Smooth muscle cell (in vitro differentiated cells): Measurements from ENCODE around the gene ERI3. TPM values are rescaled to one million over a fixed set of nuclear protein-coding genes. Genes with fewer than 3 reads are reported as not detected.

Source experiments
- DNase-seq: peaks from one replicate; lab custom pipeline; 2025; ENCODE audit not compliant: unreplicated experiment; lab: John Stamatoyannopoulos, UW
- H2AFZ ChIP-seq: fragments of 200-600 bp; sonication (generic); 2 replicates; pipeline ENCODE4 v1.6.0; 2016; ENCODE audit warnings: antibody characterized with exemption, low read depth, mild to moderate bottlenecking
- H3F3A ChIP-seq: fragments of 200-600 bp; sonication (generic); 2 replicates; pipeline ENCODE4 v1.6.0; 2017; ENCODE audit warnings: antibody characterized with exemption, low read depth
- H3K27ac ChIP-seq: fragments of 200-600 bp; sonication (generic); 2 replicates; pipeline ENCODE4 v1.5.1; 2016; ENCODE audit warnings: low read depth, mild to moderate bottlenecking
- H3K27me3 ChIP-seq: fragments of 200-600 bp; sonication (generic); 2 replicates; pipeline ENCODE4 v1.6.1; 2016; ENCODE audit warnings: low read depth, mild to moderate bottlenecking
- H3K36me3 ChIP-seq: fragments of 200-600 bp; sonication (generic); 2 replicates; pipeline ENCODE4 v1.5.1; 2016; ENCODE audit warnings: low read depth
- H3K4me1 ChIP-seq: fragments of 200-600 bp; sonication (generic); 2 replicates; pipeline ENCODE4 v1.5.1; 2016; ENCODE audit warnings: low read depth
- H3K4me2 ChIP-seq: fragments of 200-600 bp; sonication (generic); 2 replicates; pipeline ENCODE4 v1.6.0; 2016; ENCODE audit warnings: mild to moderate bottlenecking
- H3K4me3 ChIP-seq: fragments of 200-600 bp; sonication (generic); 2 replicates; pipeline ENCODE4 v1.5.1; 2016; ENCODE audit warnings: mild to moderate bottlenecking
- H3K79me2 ChIP-seq: fragments of 200-600 bp; sonication (generic); 2 replicates; pipeline ENCODE4 v1.6.0; 2016; ENCODE audit warnings: low read depth, mild to moderate bottlenecking
- H3K9ac ChIP-seq: fragments of 200-600 bp; sonication (generic); 2 replicates; pipeline ENCODE4 v1.6.0; 2016; ENCODE audit warnings: low read depth
- H3K9me3 ChIP-seq: fragments of 200-600 bp; sonication (generic); replicated peaks from 2 replicates; pipeline ENCODE4 v1.5.1; 2016; ENCODE audit warnings: low read depth
- H4K20me1 ChIP-seq: fragments of 200-600 bp; sonication (generic); 2 replicates; pipeline ENCODE4 v1.6.0; 2016; ENCODE audit warnings: low read depth
- CTCF ChIP-seq: fragments of 200-600 bp; sonication (generic); IDR thresholded peaks from 2 replicates; pipeline ENCODE4 v1.5.1; 2017; ENCODE audit warnings: borderline replicate concordance, mild to moderate bottlenecking, antibody characterized with exemption; ENCODE audit not compliant: insufficient read depth, poor library complexity, severe bottlenecking
- WGBS: methylation state at CpG from one replicate; pipeline ENCODE4 v1.1.7; 2016; ENCODE audit warnings: low lambda C conversion rate; 5-methylcytosine and 5-hydroxymethylcytosine counted together
- polyA plus RNA-seq: library from polyadenylated mRNA; unstranded; fragments of >200 nt; fragmentation: Nextera tagmentation; extraction: Ambion mirVana; gene quantifications from 2 replicates; pipeline ENCODE4 v1.2.1, GENCODE V29; 2016
- total RNA-seq: library from RNA; depleted of rRNA; stranded (reverse); fragments of >200 nt; gene quantifications from 2 replicates; pipeline ENCODE4 v1.2.3, GENCODE V29; 2014

Gene ERI3
- total and polyA plus RNA-seq, 2 experiments from 2014 or later = 91.2 to 112 TPM

GRCh38 chr1:44318097-44319088 lies 36.7 kb downstream of the ERI3 start:
- H3K4me2 ChIP-seq = no peak overlapping the region
- no peaks in the 10 kb centered on the region for H3K4me1 ChIP-seq
- no peaks in the 10 kb centered on the region for H3F3A ChIP-seq
- H2AFZ ChIP-seq = no peak overlapping the region
- no peak overlapping the region for H3K27ac ChIP-seq
- H3K27me3 ChIP-seq = no peaks in the 10 kb centered on the region
- no peaks in the 10 kb centered on the region for H3K36me3 ChIP-seq
- peaks cover under 1% of the 10 kb centered on the region for H3K79me2 ChIP-seq
- H3K9ac ChIP-seq = no peak overlapping the region
- no peak overlapping the region for H3K4me3 ChIP-seq
- DNase-seq = peak; percentile 1
- H4K20me1 ChIP-seq = peaks cover 81% of the 10 kb centered on the region
- peak; percentile 91 for TF ChIP-seq CTCF
- no peaks in the 10 kb centered on the region for H3K9me3 ChIP-seq
- WGBS = 45% methylated on average over 9 of the region's 9 CpGs

- no peak overlapping the region for H3K4me3 ChIP-seq
- H3F3A ChIP-seq = no peaks in the 10 kb centered on the region
- no peak for TF ChIP-seq CTCF
- H3K36me3 ChIP-seq = no peaks in the 10 kb centered on the region
- H3K27ac ChIP-seq = no peak overlapping the region
- no peak overlapping the region for H2AFZ ChIP-seq
- H3K79me2 ChIP-seq = no peaks in the 10 kb centered on the region
- 50% methylated on average over 1 of the region's 1 CpG for WGBS
- no peak for DNase-seq
- H3K4me2 ChIP-seq = no peak overlapping the region
- H4K20me1 ChIP-seq = peaks cover 72% of the 10 kb centered on the region
- no peak overlapping the region for H3K9ac ChIP-seq
- H3K27me3 ChIP-seq = no peaks in the 10 kb centered on the region
- H3K9me3 ChIP-seq = no peaks in the 10 kb centered on the region
- H3K4me1 ChIP-seq = no peaks in the 10 kb centered on the region
Observed at GRCh38 chr1:44316231-44316759, 38.8 kb downstream of the ERI3 start.

- Histone ChIP-seq H3K79me2 (no peaks in the 10 kb centered on the region), H3K4me3 (no peak overlapping the region), H4K20me1 (peaks cover 66% of the 10 kb centered on the region), H3K4me2 (no peak overlapping the region), H3F3A (no peaks in the 10 kb centered on the region), H3K9ac (no peak overlapping the region), H2AFZ (no peak overlapping the region), H3K27me3 (no peaks in the 10 kb centered on the region), H3K27ac (no peak overlapping the region), H3K36me3 (no peaks in the 10 kb centered on the region), H3K4me1 (no peaks in the 10 kb centered on the region), H3K9me3 (no peaks in the 10 kb centered on the region)
- no peak for DNase-seq
- TF ChIP-seq CTCF = no peak
Observed at GRCh38 chr1:44315521-44315920, 39.5 kb downstream of the ERI3 start.

- H3K4me2 ChIP-seq = no peak overlapping the region
- no peak overlapping the region for H3K9ac ChIP-seq
- peaks cover 6% of the 10 kb centered on the region for H3K36me3 ChIP-seq
- no peaks in the 10 kb centered on the region for H3K27me3 ChIP-seq
- no peak overlapping the region for H3K27ac ChIP-seq
- TF ChIP-seq CTCF = peak; percentile 7
- H4K20me1 ChIP-seq = peaks cover 60% of the 10 kb centered on the region
- 77% methylated on average over 5 of the region's 5 CpGs for WGBS
- no peak for DNase-seq
- no peak overlapping the region for H3K4me3 ChIP-seq
- no peaks in the 10 kb centered on the region for H3K9me3 ChIP-seq
- H3F3A ChIP-seq = no peaks in the 10 kb centered on the region
- H3K79me2 ChIP-seq = no peaks in the 10 kb centered on the region
- H2AFZ ChIP-seq = no peak overlapping the region
- H3K4me1 ChIP-seq = no peaks in the 10 kb centered on the region
Observed at GRCh38 chr1:44314452-44314851, 40.6 kb downstream of the ERI3 start.
